Midbrain (tissue), 1 donor: ENCODE measurements around the gene HUS1B.
"Not testable (repeated sequence)": the region's sequence is repeated elsewhere in the genome, so short reads cannot be mapped to it uniquely, and the experiment has no call there.

Source experiments
- DNase-seq: peaks from one replicate; lab custom pipeline; 2025; lab: John Stamatoyannopoulos, UW

HUS1B gene

GRCh38 chr6:678520-678919 lies 21.6 kb upstream of the HUS1B start:
- no peak for DNase-seq

- DNase-seq: no peak
Observed at GRCh38 chr6:677919-678318, 21.0 kb upstream of the HUS1B start.

- DNase-seq: no peak
Observed at GRCh38 chr6:674956-675355, 18.1 kb upstream of the HUS1B start.

DNA sequence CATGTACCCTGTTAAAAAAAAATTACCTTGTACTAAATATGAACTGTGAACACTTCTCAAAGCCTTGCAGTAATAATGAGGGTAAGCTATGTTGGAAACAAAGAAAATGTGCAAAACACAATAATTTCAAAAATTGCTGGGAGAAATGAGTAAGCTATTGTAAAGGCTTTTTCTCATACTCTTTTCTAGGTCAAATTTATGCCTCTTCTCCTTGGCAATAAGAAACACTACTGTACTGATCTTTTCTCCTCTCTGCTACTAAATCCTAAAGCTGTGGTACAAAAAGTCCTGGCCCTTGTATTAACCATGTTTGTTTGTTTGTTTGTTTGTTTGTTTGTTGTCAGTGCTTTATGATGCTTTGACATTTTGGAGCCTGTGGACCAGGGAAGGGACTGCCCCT lies 17.5 kb upstream of the HUS1B start:
- no peak for DNase-seq

- DNase-seq: no peak
Observed at GRCh38 chr6:667253-667927, 10.5 kb upstream of the HUS1B start.

- DNase-seq: no peak
Observed at GRCh38 chr6:665403-666267, 8.7 kb upstream of the HUS1B start.

GRCh38 chr6:663788-664187 lies 6.9 kb upstream of the HUS1B start:
- not testable (repeated sequence) for DNase-seq

DNA sequence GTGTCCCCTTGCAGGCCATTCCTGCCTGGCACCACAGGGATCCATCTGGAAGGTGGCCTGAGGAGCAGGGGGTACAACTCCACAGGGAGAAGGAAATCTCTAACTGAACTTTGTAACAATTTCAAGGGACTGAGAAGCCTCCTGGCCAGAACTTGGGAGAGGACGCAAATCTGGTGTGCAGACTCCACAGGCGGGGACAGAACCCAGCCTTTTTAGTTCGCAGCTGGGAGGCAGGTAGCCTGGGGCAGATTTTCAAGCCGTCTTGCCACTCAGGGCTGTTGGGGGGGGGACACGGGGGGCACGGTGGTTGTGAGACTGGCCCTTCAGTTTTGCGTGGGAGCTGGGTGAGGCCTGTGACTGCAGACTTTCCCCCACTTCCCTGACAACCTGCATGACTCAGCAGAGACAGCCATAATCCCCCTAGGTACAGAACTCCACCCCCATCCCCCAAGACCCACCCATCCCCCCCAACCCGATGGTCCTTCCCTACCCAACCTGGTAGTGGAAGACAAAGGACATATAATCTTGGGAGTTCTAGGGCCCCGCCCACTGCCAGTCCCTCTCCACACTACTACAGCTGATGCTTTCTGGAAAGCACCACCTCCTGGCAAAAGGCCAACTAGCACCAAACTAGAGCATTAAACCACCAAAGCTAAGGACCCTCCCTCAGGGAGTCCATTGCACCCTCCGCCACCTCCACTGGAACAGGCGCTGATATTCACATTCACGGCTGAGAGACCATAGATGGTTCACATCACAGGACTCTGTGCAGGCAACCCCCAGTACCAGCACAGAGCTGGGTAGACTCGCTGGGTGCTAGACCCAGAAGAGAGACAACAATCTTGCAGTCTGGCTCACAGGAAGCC lies 3.0 kb upstream of the HUS1B start:
- no peak for DNase-seq

DNA sequence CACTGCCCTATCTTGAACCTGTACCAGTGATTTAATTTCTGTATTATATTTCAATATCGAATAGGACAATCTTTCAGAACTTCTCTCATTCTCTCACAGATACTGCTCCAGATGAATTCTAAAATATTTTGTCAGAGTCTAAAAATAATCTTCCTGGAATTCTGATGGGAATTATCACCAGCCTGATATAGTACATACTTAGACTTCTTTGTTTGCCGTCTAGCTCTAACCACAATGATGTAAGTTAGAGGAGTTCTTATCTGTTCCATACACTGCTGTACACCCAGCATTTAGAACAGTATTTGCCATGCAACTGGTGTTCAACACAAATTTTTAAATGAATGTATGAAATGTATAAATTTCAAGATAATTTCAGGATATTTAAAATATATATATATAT lies 1.3 kb upstream of the HUS1B start:
- no peak for DNase-seq

- DNase-seq: no peak
Observed at GRCh38 chr6:657743-658142, 843 bp upstream of the HUS1B start.

GRCh38 chr6:654136-654535 lies 2.8 kb downstream of the HUS1B start:
- DNase-seq: no peak

- DNase-seq: no peak
Observed at GRCh38 chr6:652865-653264, 4.0 kb downstream of the HUS1B start.

GRCh38 chr6:650098-650497 lies 6.8 kb downstream of the HUS1B start:
- no peak for DNase-seq

GRCh38 chr6:642805-643204 lies 14.1 kb downstream of the HUS1B start:
- no peak for DNase-seq

DNA sequence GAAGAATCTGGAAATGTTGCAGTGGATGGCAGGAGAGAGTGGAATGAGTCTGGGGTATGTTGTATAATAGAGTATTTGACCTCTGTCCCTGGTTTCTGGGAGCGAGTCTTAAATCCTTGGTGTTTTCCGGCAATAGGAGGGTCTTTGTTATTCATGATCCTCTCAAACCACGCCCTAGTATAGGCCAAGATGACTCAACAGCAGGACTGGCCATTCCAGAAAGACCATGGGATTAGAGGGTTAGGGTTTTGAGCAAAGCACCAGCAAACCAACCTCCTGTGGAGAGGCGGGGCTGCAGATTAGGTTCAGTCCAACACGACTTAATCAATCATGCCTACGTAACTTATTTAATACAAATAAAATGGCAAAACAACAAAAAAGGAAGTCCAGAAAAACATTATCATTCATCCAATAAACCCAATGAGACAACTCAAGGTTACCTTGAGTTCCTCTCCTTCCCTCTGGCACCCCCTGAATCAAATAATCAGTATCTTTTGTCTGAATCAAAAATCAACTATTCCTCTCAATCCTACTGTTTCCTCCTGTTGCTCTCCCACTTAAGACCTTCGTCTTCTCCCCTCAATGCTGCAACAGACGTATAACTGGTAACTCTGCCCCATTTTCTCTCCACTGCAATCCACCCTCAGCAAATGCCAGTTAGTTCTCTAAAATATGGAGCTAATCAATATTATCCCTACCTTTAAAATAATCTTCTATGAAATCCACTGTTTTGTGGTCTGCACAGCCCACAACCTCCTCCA lies 15.5 kb downstream of the HUS1B start:
- no peak for DNase-seq

- DNase-seq: no peak
Observed at GRCh38 chr6:636488-636887, 20.4 kb downstream of the HUS1B start.

DNA sequence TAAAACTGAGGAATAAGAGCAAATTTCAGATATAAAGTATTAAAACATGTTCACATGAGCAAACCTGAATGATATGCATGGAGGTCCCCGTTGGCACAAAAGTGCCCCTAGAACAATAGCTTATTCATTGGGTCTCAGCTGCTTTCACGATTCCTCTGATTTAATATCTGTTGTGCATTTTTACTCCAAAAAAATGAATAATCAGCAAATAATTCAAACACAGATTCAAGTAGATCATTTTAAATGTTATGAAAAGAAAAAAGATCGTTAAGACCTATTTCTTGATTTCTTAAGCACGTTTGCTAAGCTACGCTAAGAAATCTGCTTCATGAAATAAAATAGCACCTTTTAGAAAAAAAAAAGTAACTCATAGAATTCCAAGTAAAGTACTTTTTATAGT lies 21.7 kb downstream of the HUS1B start:
- no peak for DNase-seq

DNA sequence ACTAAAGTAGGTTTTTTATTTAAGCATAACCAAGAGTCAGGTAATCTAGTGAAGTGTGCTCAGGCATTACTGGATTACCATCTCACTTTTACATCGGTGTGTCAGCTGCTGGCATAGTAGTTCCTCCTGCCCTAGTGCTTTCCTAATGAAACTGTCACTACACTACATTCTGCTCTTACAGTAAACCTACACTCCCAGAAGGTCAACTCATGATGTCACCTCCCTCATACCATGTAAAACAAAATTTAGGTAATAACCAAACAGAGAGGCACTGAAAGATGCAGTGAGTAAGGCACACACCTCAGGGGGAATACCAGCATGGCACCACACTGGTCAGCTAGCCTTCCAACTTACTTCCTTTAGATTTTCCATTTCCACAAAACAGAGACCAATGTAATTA lies 23.3 kb downstream of the HUS1B start:
- DNase-seq: no peak

DNA sequence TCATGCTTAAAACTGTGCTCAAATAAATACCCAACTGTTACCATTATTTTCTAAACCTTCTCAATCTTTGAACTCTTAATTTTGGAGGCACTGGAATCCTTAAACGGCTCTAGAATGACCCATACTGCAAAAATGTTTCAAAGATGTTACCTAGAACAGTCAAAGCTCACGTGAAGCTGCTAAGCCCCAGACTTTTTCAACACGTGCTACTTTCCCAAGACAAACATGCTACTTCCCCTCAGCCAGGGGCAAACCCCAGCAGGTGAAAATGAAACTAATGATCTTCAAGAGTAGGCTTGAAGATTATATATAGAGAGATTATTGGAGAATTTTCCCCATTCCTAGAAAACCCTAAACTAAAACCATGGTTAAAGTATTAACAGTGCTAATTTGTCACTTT lies 28.1 kb downstream of the HUS1B start:
- DNase-seq: no peak

GRCh38 chr6:626236-626635 lies 30.7 kb downstream of the HUS1B start:
- DNase-seq: no peak

DNA sequence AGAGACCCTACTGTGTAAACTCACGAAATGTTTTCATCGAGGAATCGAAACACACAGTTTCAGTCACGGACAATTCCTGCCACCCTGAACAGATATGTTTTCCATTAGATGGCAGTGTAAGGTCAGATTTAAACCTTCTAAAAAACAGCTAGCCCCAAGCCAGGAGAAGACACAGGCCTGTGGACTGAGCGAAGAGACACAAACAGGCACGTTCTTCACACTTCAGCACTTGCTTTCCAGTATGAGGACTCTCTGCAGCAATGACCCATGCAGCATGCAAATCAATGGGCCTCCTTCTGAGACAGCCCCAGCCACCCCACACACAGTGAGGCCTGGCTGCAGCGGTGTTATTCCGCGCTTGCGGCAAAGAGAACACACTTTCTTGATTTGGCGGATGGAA lies 31.9 kb downstream of the HUS1B start:
- DNase-seq: peak; percentile 17

DNA sequence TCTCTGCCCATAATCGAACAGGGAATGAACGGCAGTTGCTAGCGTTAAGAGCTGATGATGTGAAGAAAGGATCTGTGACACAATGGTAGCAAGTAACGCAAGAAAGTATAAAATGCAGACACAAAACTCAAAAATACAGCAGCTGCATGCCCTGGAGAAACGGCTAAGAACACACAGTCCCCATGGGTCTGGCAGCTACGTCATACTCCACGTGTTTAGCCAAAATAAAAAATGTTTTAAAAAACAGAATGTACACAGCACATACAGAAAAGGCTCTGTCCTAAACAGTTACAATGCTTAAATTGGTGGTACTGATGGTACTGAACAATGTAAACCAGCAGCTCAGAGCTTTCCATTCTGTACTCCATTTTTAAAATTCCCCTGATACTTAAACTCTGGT lies 34.4 kb downstream of the HUS1B start:
- DNase-seq: no peak
